Measurements from ENCODE around the gene NADSYN1.

GRCh38 chr11:71437399-71437798 lies 15.6 kb upstream of the NADSYN1 start:
- no peak for TF ChIP-seq CTCF (conservative IDR thresholded peaks at IDR 0.05; ENCODE audit: low read depth, low read length)
- no peak for TF ChIP-seq EZH2 (IDR thresholded peaks at IDR 0.05; ENCODE audit: borderline replicate concordance, low read depth, low read length, poor library complexity, severe bottlenecking)
